Neural cell (in vitro differentiated cells): ENCODE results near the gene BIRC7. TPM values are rescaled to one million over a fixed set of nuclear protein-coding genes. Genes with fewer than 3 reads are reported as not detected.

Experiments
- H2AFZ ChIP-seq: fragments of 200-600, 300-800 bp; sonication (generic), shearing (Covaris generic); 2 replicates; pipeline ENCODE4 v1.6.0; 2014; ENCODE audit warnings: low read depth, mild to moderate bottlenecking, antibody characterized with exemption, low read length, moderate library complexity
- H3F3A ChIP-seq: fragments of 200-600 bp; shearing (Covaris generic); 2 replicates; pipeline ENCODE4 v1.6.1; 2016; ENCODE audit warnings: mild to moderate bottlenecking, moderate library complexity, mixed read lengths, antibody characterized with exemption, low read length; ENCODE audit not compliant: insufficient read depth, poor library complexity, severe bottlenecking
- H3K27ac ChIP-seq: fragments of 200-600, 300-800 bp; sonication (generic), shearing (Covaris generic); 2 replicates; pipeline ENCODE4 v1.5.1; 2014; ENCODE audit warnings: mild to moderate bottlenecking, low read length, moderate library complexity
- H3K27me3 ChIP-seq: fragments of 300-800, 200-600 bp; sonication (generic), shearing (Covaris generic); 2 replicates; pipeline ENCODE4 v1.6.0; 2014; ENCODE audit warnings: mild to moderate bottlenecking, low read depth, low read length, moderate library complexity; ENCODE audit not compliant: insufficient read depth
- H3K36me3 ChIP-seq: fragments of 300-800, 200-600 bp; sonication (generic), shearing (Covaris generic); 2 replicates; pipeline ENCODE4 v1.5.1; 2014; ENCODE audit warnings: mild to moderate bottlenecking, antibody characterized with exemption, low read length, moderate library complexity; ENCODE audit not compliant: insufficient read depth
- H3K4me2 ChIP-seq: fragments of 300-800, 200-600 bp; sonication (generic), shearing (Covaris generic); 2 replicates; pipeline ENCODE4 v1.6.0; 2014; ENCODE audit warnings: mild to moderate bottlenecking, low read length
- H3K4me3 ChIP-seq: fragments of 300-800, 200-600 bp; sonication (generic), shearing (Covaris generic); 2 replicates; pipeline ENCODE4 v1.5.1; 2014; ENCODE audit warnings: mild to moderate bottlenecking, low read length, moderate library complexity
- H3K79me2 ChIP-seq: fragments of 200-600 bp; shearing (Covaris generic); replicated peaks from 2 replicates; pipeline ENCODE4 v1.6.0; 2014; ENCODE audit warnings: mild to moderate bottlenecking, low read length, moderate library complexity; ENCODE audit not compliant: insufficient read depth
- H3K9ac ChIP-seq: fragments of 300-800, 200-600 bp; sonication (generic), shearing (Covaris generic); 2 replicates; pipeline ENCODE4 v1.6.1; 2016; ENCODE audit warnings: mild to moderate bottlenecking, low read length, mixed read lengths
- H3K9me2 ChIP-seq: fragments of 200-600 bp; shearing (Covaris generic); 2 replicates; pipeline ENCODE4 v1.6.1; 2016; ENCODE audit warnings: mild to moderate bottlenecking, low read length, mixed read lengths; ENCODE audit not compliant: insufficient read depth
- H3K9me3 ChIP-seq: fragments of 200-600, 300-800 bp; sonication (generic), shearing (Covaris generic); 2 replicates; pipeline ENCODE4 v1.6.1; 2016; ENCODE audit warnings: mild to moderate bottlenecking, mixed run types, low read length, moderate library complexity, mixed read lengths
- H4K20me1 ChIP-seq: fragments of 200-600 bp; shearing (Covaris generic); 2 replicates; pipeline ENCODE4 v1.6.1; 2016; ENCODE audit warnings: mild to moderate bottlenecking, mixed run types; ENCODE audit not compliant: insufficient read depth
- EP300 ChIP-seq: fragments of 450-650 bp; conservative IDR thresholded peaks from 2 replicates; pipeline ENCODE4 v1.6.1; 2014; ENCODE audit warnings: antibody characterized with exemption, mild to moderate bottlenecking, moderate library complexity; ENCODE audit not compliant: poor library complexity, severe bottlenecking
- EZH2 ChIP-seq: fragments of 200-600, 300-800 bp; shearing (Covaris generic), sonication (generic); IDR thresholded peaks from 2 replicates; pipeline ENCODE4 v1.6.1; 2014; ENCODE audit warnings: antibody characterized with exemption, low read length, borderline replicate concordance, mild to moderate bottlenecking; ENCODE audit not compliant: insufficient read depth, poor library complexity, severe bottlenecking
- POLR2AphosphoS5 ChIP-seq: IDR thresholded peaks from 2 replicates; pipeline ENCODE4 v1.6.1; 2012
- RAD21 ChIP-seq: fragments of 450-650 bp; conservative IDR thresholded peaks from 2 replicates; pipeline ENCODE4 v1.6.1; 2014; ENCODE audit warnings: antibody characterized with exemption, mild to moderate bottlenecking, moderate library complexity
- SMC3 ChIP-seq: fragments of 450-650 bp; conservative IDR thresholded peaks from 2 replicates; pipeline ENCODE4 v1.6.1; 2014; ENCODE audit warnings: antibody characterized with exemption, mild to moderate bottlenecking, moderate library complexity; ENCODE audit not compliant: poor library complexity
- TAF1 ChIP-seq: IDR thresholded peaks from 2 replicates; pipeline ENCODE4 v1.6.1; 2012; ENCODE audit warnings: low read depth
- polyA plus RNA-seq: library from polyadenylated mRNA; depleted of rRNA; stranded (reverse); fragments of >200 nt; gene quantifications from 2 replicates; pipeline ENCODE4 v1.2.3, GENCODE V29; 2014
- TF ChIP-seq, protein P1 (sequence below): IDR thresholded peaks from 2 replicates; pipeline ENCODE4 v1.6.1; 2012; ENCODE audit warnings: borderline replicate concordance
- TF ChIP-seq, protein P2 (sequence below): fragments of 450-650 bp; IDR thresholded peaks from 2 replicates; pipeline ENCODE4 v1.5.1; 2014; ENCODE audit warnings: antibody characterized with exemption, mild to moderate bottlenecking, moderate library complexity; ENCODE audit not compliant: poor library complexity, severe bottlenecking

Gene BIRC7
- polyA plus RNA-seq, 1 donor from 2014 or later, result not detected

DNA sequence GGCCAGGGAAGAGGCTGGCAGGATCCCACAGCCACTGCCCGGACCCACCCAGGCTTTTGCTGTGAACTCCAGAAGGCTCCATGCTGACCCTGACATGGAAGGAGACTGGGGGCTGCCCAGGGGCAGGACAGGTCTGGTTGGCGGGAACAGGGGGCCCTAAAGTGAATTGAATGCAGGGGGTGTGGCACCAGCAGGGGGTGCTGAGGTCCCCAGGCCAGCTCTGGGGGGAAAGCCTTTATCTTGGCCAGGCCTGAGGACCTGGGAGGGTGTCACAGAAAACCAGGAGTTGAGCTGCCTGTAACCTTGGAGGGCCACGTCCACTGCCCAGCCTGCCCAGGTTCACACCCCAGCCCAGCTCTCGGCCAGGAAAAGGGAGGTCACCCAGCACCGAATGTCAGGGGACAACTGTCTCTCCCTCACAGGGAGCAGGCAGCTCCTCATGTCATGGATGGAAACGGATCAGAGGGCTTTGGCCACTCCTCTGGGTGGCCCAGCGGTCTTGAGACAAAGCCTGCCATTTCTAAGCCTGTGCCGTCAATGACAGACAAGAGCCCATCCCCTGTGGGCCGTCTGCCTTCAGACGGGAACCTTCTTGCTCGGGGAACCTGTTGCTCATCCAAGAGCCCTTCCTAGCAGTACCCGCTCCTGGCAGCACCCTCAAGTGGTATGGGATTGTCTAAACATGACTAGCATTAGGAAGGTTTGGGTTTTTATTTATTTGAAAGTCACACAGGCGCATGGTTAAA lies 16.8 kb upstream of the BIRC7 start:
- Histone ChIP-seq H3K9me3 (no peaks in the 10 kb centered on the region), H4K20me1 (no peaks in the 10 kb centered on the region), H3K9me2 (no peaks in the 10 kb centered on the region), H3K27me3 (no peaks in the 10 kb centered on the region), H3K9ac (no peak overlapping the region), H3F3A (no peaks in the 10 kb centered on the region), H3K4me3 (no peak overlapping the region), H3K4me2 (no peak overlapping the region), H3K79me2 (peaks cover 17% of the 10 kb centered on the region), H2AFZ (no peak overlapping the region), H3K36me3 (no peaks in the 10 kb centered on the region), H3K27ac (no peak overlapping the region)
- TF ChIP-seq POLR2AphosphoS5 (no peak), SMC3 (no peak), EP300 (no peak)
- TF ChIP-seq, protein P1, sequence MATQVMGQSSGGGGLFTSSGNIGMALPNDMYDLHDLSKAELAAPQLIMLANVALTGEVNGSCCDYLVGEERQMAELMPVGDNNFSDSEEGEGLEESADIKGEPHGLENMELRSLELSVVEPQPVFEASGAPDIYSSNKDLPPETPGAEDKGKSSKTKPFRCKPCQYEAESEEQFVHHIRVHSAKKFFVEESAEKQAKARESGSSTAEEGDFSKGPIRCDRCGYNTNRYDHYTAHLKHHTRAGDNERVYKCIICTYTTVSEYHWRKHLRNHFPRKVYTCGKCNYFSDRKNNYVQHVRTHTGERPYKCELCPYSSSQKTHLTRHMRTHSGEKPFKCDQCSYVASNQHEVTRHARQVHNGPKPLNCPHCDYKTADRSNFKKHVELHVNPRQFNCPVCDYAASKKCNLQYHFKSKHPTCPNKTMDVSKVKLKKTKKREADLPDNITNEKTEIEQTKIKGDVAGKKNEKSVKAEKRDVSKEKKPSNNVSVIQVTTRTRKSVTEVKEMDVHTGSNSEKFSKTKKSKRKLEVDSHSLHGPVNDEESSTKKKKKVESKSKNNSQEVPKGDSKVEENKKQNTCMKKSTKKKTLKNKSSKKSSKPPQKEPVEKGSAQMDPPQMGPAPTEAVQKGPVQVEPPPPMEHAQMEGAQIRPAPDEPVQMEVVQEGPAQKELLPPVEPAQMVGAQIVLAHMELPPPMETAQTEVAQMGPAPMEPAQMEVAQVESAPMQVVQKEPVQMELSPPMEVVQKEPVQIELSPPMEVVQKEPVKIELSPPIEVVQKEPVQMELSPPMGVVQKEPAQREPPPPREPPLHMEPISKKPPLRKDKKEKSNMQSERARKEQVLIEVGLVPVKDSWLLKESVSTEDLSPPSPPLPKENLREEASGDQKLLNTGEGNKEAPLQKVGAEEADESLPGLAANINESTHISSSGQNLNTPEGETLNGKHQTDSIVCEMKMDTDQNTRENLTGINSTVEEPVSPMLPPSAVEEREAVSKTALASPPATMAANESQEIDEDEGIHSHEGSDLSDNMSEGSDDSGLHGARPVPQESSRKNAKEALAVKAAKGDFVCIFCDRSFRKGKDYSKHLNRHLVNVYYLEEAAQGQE, result no peak
- TF ChIP-seq, protein P2, sequence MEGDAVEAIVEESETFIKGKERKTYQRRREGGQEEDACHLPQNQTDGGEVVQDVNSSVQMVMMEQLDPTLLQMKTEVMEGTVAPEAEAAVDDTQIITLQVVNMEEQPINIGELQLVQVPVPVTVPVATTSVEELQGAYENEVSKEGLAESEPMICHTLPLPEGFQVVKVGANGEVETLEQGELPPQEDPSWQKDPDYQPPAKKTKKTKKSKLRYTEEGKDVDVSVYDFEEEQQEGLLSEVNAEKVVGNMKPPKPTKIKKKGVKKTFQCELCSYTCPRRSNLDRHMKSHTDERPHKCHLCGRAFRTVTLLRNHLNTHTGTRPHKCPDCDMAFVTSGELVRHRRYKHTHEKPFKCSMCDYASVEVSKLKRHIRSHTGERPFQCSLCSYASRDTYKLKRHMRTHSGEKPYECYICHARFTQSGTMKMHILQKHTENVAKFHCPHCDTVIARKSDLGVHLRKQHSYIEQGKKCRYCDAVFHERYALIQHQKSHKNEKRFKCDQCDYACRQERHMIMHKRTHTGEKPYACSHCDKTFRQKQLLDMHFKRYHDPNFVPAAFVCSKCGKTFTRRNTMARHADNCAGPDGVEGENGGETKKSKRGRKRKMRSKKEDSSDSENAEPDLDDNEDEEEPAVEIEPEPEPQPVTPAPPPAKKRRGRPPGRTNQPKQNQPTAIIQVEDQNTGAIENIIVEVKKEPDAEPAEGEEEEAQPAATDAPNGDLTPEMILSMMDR, result no peak

DNA sequence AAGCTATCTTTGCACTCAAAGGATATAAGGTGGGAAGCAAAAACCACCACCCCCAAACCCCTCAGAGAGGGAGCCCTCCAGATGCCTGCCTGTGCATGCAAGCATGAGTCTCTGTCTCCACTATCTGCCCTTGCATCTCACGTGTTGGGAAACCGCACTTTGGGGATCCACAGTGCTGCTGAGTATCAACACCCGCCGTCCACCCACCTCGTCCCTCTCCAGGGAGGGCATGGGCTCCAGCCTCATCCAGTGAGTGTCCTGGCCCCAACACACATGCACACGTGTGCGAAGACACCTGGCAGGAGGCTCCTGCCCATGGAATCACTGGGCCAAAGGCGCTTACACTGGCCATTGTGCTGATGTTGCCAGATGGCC lies 16.3 kb upstream of the BIRC7 start:
- Histone ChIP-seq H3K27me3 (no peaks in the 10 kb centered on the region), H4K20me1 (no peaks in the 10 kb centered on the region), H2AFZ (no peak overlapping the region), H3K9me3 (no peaks in the 10 kb centered on the region), H3K79me2 (peaks cover 12% of the 10 kb centered on the region), H3K4me2 (no peak overlapping the region), H3K27ac (no peak overlapping the region), H3K9ac (no peak overlapping the region), H3K4me3 (no peak overlapping the region), H3F3A (no peaks in the 10 kb centered on the region), H3K36me3 (no peaks in the 10 kb centered on the region), H3K9me2 (no peaks in the 10 kb centered on the region)
- TF ChIP-seq SMC3 (no peak), TAF1 (no peak), EP300 (no peak), RAD21 (no peak), EZH2 (no peak), POLR2AphosphoS5 (no peak)
- TF ChIP-seq, protein P2, result no peak
- TF ChIP-seq, protein P1, result no peak
